ENCODE data around the gene CFAP43.

The CFAP43 gene

DNA sequence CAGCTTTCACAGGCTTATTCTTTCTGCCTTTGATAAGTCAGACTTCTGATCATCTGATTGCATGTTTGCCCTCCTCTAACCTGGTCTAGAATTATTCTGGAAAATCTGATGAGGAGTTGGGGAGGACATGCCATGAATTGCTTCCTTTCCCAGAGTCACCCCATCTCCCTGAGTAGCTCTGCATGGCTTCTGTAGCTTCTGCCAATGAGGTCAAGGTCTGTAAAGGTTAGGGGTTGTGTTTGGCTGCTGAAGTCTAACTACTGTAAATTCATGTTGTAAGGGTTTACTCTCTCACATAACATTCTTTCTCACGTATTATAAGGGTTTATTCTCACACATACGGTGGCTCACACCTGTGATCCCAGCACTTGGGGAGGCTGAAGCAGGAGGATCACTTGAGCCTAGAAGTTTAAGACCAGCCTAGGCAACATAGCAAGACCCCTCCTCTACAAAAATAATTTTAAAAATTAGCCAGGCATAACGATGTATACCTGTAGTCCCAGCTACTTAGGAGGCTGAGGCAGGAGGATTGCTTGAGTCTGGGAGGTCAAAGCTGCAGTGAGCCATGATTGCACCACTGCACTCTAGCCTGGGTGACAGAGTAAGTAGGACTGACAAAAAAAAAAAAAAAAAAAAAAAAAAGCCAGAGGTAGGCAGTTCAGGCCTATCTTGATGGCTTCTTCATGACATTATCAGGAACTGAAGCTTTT, 47.5 kb upstream of the CFAP43 start:
- H3K9me3 ChIP-seq (replicated peaks; ENCODE audit: insufficient read depth, low read length), result no peaks in the 10 kb centered on the region
- TF ChIP-seq EZH2phosphoT487 (IDR thresholded peaks at IDR 0.05; ENCODE audit: low read length), result no peak
- TF ChIP-seq, protein P1, sequence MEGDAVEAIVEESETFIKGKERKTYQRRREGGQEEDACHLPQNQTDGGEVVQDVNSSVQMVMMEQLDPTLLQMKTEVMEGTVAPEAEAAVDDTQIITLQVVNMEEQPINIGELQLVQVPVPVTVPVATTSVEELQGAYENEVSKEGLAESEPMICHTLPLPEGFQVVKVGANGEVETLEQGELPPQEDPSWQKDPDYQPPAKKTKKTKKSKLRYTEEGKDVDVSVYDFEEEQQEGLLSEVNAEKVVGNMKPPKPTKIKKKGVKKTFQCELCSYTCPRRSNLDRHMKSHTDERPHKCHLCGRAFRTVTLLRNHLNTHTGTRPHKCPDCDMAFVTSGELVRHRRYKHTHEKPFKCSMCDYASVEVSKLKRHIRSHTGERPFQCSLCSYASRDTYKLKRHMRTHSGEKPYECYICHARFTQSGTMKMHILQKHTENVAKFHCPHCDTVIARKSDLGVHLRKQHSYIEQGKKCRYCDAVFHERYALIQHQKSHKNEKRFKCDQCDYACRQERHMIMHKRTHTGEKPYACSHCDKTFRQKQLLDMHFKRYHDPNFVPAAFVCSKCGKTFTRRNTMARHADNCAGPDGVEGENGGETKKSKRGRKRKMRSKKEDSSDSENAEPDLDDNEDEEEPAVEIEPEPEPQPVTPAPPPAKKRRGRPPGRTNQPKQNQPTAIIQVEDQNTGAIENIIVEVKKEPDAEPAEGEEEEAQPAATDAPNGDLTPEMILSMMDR (IDR thresholded peaks at IDR 0.05; ENCODE audit: low read length), result no peak
- no peak for TF ChIP-seq EZH2 (optimal IDR thresholded peaks at IDR 0.05; ENCODE audit: low read depth, low read length)
- H3F3A ChIP-seq (ENCODE audit: insufficient read depth, low read length), result no peaks in the 10 kb centered on the region
- no peak overlapping the region for H2AFZ ChIP-seq (ENCODE audit: low read length)
- H3K79me2 ChIP-seq (ENCODE audit: low read length), result no peaks in the 10 kb centered on the region
- no peaks in the 10 kb centered on the region for H4K20me1 ChIP-seq (ENCODE audit: insufficient read depth, low read length)
- H3K27me3 ChIP-seq (replicated peaks; ENCODE audit: insufficient read depth, low read length), result 0 out of 2 replicates have a peak, but pooled peaks cover 4% of the 10 kb centered on the region
- no peaks in the 10 kb centered on the region for H3K9me2 ChIP-seq (replicated peaks; ENCODE audit: insufficient read depth, low read length)
- H3K4me2 ChIP-seq (ENCODE audit: low read depth, low read length), result no peak overlapping the region
- no peaks in the 10 kb centered on the region for H3K4me1 ChIP-seq (ENCODE audit: low read length)
- no peak overlapping the region for H3K4me3 ChIP-seq (ENCODE audit: low read length)
- H3K27ac ChIP-seq (ENCODE audit: low read length), result no peak overlapping the region
- H3K36me3 ChIP-seq (replicated peaks; ENCODE audit: insufficient read depth, low read length), result no peaks in the 10 kb centered on the region
- H3K9ac ChIP-seq (ENCODE audit: low read length), result no peak overlapping the region
- DNase-seq, result no peak

DNA sequence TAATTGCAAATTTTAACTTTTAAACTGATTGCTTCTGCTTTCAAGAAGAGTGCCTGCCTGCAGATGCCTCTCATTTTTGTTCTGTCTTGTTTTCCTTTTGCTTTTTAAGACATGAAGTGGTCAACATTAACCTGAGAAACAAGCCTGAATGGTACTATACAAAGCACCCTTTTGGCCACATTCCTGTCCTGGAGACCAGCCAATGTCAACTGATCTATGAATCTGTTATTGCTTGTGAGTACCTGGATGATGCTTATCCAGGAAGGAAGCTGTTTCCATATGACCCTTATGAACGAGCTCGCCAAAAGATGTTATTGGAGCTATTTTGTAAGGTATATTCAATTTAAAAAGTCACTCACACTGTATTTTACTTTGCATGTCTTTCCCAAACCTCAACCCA, 45.6 kb upstream of the CFAP43 start:
- Histone ChIP-seq H3K4me1 (ENCODE audit: low read length) (no peaks in the 10 kb centered on the region), H3K27ac (ENCODE audit: low read length) (no peak overlapping the region), H3K4me3 (ENCODE audit: low read length) (no peak overlapping the region), H3K9ac (ENCODE audit: low read length) (no peak overlapping the region), H2AFZ (ENCODE audit: low read length) (no peak overlapping the region), H3K4me2 (ENCODE audit: low read depth, low read length) (no peak overlapping the region), H3K36me3 (replicated peaks; ENCODE audit: insufficient read depth, low read length) (no peaks in the 10 kb centered on the region), H3F3A (ENCODE audit: insufficient read depth, low read length) (no peaks in the 10 kb centered on the region), H3K27me3 (replicated peaks; ENCODE audit: insufficient read depth, low read length) (0 out of 2 replicates have a peak, but pooled peaks cover 4% of the 10 kb centered on the region), H3K79me2 (ENCODE audit: low read length) (no peaks in the 10 kb centered on the region), H3K9me2 (replicated peaks; ENCODE audit: insufficient read depth, low read length) (no peaks in the 10 kb centered on the region), H3K9me3 (replicated peaks; ENCODE audit: insufficient read depth, low read length) (no peaks in the 10 kb centered on the region), H4K20me1 (ENCODE audit: insufficient read depth, low read length) (no peaks in the 10 kb centered on the region)
- no peak for DNase-seq
- TF ChIP-seq, protein P1 (IDR thresholded peaks at IDR 0.05; ENCODE audit: low read length), result no peak

DNA sequence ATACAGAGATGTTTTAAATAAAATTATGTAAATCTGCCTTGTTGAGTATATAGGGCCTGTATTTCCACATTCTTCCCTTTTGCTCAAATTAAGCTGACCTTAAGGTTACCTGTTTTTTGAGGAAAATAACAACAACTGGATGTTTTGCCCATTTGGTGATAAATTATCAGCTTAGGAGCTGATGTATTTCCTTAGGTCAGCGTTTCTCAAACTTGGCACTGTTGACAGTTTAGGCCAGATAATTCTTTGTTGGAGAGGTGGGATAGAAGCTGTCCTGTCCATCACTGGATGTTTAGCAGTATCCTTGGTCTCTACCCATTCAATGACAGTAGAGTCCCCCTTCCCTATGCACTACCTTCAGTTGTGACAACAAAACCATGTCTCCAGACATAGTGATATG, 44.0 kb upstream of the CFAP43 start:
- H3K79me2 ChIP-seq (ENCODE audit: low read length), result no peaks in the 10 kb centered on the region
- no peak overlapping the region for H3K27ac ChIP-seq (ENCODE audit: low read length)
- 0 out of 2 replicates have a peak, but pooled peaks cover 4% of the 10 kb centered on the region for H3K27me3 ChIP-seq (replicated peaks; ENCODE audit: insufficient read depth, low read length)
- no peaks in the 10 kb centered on the region for H3K9me3 ChIP-seq (replicated peaks; ENCODE audit: insufficient read depth, low read length)
- H3K4me3 ChIP-seq (ENCODE audit: low read length), result no peak overlapping the region
- no peak for TF ChIP-seq EZH2phosphoT487 (IDR thresholded peaks at IDR 0.05; ENCODE audit: low read length)
- TF ChIP-seq, protein P1 (IDR thresholded peaks at IDR 0.05; ENCODE audit: low read length), result no peak
- DNase-seq, result no peak
- H3F3A ChIP-seq (ENCODE audit: insufficient read depth, low read length), result no peaks in the 10 kb centered on the region
- H3K36me3 ChIP-seq (replicated peaks; ENCODE audit: insufficient read depth, low read length), result no peaks in the 10 kb centered on the region
- H2AFZ ChIP-seq (ENCODE audit: low read length), result no peak overlapping the region
- H3K9ac ChIP-seq (ENCODE audit: low read length), result no peak overlapping the region
- H3K9me2 ChIP-seq (replicated peaks; ENCODE audit: insufficient read depth, low read length), result no peaks in the 10 kb centered on the region
- H3K4me2 ChIP-seq (ENCODE audit: low read depth, low read length), result no peak overlapping the region
- H3K4me1 ChIP-seq (ENCODE audit: low read length), result no peaks in the 10 kb centered on the region
- H4K20me1 ChIP-seq (ENCODE audit: insufficient read depth, low read length), result no peaks in the 10 kb centered on the region

All from MM.1S (cell line).